GM12865 (cell line): ENCODE data around the gene PRELP.

Experiments used
- DNase-seq: peaks from one replicate; pipeline ENCODE4 v3.0.0; 2010; ENCODE audit warnings: low read depth
- H3K4me3 ChIP-seq: 2 replicates; pipeline ENCODE4 v1.5.1; 2011; ENCODE audit warnings: mild to moderate bottlenecking, low read depth, low read length, control low read depth
- TF ChIP-seq, protein P1 (sequence below): IDR thresholded peaks from 2 replicates; pipeline ENCODE4 v1.5.1; 2011; ENCODE audit warnings: low read length, control low read depth, low read depth, inconsistent platforms; ENCODE audit not compliant: insufficient read depth; ENCODE audit errors: missing control alignments

Gene PRELP

DNA sequence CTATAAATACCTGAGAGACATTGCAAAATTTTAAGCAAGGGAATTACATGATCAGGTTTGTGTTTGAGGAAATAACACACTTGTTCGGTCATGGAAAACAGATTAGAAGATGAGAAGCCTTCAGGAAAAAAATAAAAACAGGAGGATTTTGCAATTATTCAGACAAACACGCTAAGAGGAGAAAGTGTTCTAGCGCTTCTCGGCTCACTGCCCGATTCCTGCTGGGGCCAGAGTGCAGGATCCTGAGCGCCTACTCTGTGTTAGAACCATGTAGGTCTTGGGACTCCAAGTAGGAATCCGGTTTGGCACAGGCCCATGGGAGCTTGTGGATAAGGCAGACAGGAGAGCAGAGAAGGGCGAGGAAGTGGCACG, 8.1 kb upstream of the PRELP start:
- H3K4me3 ChIP-seq, result no peak overlapping the region
- no peak for DNase-seq
- TF ChIP-seq, protein P1, sequence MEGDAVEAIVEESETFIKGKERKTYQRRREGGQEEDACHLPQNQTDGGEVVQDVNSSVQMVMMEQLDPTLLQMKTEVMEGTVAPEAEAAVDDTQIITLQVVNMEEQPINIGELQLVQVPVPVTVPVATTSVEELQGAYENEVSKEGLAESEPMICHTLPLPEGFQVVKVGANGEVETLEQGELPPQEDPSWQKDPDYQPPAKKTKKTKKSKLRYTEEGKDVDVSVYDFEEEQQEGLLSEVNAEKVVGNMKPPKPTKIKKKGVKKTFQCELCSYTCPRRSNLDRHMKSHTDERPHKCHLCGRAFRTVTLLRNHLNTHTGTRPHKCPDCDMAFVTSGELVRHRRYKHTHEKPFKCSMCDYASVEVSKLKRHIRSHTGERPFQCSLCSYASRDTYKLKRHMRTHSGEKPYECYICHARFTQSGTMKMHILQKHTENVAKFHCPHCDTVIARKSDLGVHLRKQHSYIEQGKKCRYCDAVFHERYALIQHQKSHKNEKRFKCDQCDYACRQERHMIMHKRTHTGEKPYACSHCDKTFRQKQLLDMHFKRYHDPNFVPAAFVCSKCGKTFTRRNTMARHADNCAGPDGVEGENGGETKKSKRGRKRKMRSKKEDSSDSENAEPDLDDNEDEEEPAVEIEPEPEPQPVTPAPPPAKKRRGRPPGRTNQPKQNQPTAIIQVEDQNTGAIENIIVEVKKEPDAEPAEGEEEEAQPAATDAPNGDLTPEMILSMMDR, result no peak

DNA sequence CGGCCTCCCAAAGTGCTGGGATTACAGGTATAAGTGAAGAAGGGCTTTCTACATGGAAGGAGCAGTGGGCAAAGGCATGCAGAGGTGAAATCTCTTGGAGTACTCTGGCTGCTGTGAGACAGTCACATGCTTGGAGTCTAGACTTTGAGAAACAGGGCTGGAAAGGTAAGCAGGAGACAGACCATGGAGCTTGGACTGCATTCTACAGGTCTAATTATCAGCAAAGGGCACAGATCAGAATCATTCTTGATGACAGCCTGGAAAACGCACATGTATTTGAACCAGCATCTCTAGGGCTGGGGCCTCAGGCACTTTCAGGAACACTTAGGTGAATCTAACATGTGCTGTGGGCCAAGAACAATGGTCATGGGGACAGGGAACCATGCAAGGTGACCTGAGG, 7.3 kb upstream of the PRELP start:
- DNase-seq, result no peak
- TF ChIP-seq, protein P1, result no peak
- H3K4me3 ChIP-seq, result no peak overlapping the region

DNA sequence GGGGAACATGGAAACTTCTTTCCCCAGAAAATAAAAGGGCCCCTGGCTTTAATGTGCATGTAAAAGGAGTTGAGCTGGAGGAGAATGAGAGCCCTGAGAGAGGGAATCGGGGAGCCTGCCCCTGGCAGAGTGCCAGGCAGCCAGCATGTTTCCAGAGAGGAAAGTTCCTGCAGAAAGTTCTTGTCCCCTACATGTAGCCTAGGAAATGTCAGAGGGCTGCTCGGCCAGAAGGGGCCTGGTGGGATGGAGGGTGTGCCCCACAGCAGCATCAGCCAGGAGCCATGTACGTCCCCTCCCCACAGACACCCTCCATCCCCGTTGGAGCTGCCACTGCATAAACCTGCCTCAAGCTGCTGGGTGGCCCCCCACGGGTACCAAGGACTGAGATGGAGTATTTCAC, 5.4 kb upstream of the PRELP start:
- DNase-seq, result no peak
- no peak overlapping the region for H3K4me3 ChIP-seq
- TF ChIP-seq, protein P1, result no peak

DNA sequence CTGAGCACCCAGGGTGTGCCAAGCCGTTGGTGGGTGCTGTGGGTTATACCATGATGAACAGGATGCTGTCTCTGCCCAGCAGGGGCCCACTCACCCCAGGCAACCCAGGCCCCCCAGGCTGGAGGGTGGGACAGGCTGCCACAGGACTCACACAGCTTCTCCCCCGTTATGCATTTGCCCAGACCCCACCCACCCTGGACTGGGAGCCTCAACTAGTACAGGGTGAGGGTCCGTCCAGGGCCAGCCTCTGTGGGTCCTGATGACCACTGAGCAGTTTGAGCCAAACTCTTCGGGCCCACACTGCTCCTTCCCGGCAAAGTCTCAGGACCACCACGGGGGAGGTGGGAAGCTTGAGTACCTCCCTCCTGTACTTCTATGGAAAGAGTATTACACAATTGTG, 3.8 kb upstream of the PRELP start:
- DNase-seq, result no peak
- no peak overlapping the region for H3K4me3 ChIP-seq
- TF ChIP-seq, protein P1, result no peak

DNA sequence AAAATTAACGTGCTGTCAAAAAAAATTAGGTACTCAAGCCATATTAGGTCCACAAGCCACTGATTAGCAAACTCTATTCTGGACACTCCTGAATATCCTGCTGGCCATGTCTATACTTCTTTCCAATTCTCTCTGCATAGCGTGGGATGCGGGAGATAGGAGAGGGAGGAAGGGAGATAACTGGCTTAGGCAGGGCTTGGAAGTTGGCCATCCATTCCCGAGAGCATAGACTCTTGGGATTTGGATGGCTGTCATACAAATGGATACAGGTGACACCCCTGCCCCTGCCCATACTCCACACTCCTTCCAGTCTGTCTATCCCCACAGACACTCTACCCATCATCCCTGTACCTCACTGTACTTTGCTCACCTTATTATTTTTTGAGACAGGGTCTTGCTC, 2.3 kb upstream of the PRELP start:
- H3K4me3 ChIP-seq, result no peak overlapping the region
- TF ChIP-seq, protein P1, result no peak
- DNase-seq, result no peak

DNA sequence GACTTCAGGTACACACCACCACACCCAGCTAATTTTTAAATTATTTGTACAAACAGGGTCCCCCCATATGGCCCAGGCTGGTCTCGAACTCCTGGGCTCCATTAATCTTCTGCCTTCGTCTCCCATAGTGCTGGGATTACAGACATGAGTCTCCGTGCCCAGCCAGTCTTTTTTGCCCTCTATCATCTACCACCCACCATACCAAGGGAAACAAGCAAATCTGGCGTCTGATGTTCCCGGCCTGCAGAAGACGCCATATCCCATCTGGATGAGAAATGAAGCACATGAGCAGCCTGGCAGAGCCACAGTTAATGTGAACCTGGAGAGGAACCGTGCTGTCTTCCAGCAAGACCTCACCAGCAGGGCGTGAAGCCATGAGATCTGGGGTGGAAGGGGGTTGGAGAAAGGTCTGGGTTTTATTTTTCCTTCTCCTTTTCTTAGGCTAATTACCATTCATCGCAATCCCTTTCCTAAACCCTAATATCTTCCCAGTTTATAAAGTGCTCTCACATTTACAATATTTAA, 1.8 kb upstream of the PRELP start:
- DNase-seq, result no peak
- no peak overlapping the region for H3K4me3 ChIP-seq
- TF ChIP-seq, protein P1, result no peak

DNA sequence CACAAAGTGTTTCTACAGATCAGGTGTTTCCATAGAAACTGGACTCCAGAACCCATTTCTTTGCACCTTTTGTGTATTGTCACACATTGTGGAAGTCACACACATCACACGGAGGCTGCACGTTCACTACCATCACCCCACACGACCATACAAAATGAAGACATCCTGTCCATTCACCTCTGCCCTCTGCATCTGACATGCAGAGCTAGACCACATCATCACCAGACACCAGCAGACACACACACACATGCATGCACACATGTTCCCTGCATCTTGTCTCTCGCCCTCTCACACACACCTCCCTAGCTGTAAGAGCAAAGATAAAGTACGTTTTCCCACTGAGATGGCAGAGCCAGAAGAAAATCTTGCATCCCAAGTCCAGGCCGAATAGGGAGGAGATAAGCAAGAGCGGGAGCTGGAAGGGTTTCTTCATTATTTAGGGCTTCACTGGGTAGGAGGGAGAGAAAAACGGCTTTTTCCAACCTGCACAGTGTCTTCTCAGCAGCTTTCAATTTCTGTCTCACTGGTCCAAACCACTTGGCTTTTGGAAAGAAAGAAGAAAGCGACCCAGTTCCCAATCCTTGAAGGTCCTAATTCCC, 709 bp downstream of the PRELP start:
- DNase-seq, result no peak
- TF ChIP-seq, protein P1, result no peak
- no peak overlapping the region for H3K4me3 ChIP-seq
